HK-2 (cell line): Measurements from ENCODE around the gene F13A1.

Experiments
- DNase-seq: peaks from one replicate; pipeline ENCODE4 v3.0.0-alpha.2; 2018; ENCODE audit not compliant: unreplicated experiment

The F13A1 gene

DNA sequence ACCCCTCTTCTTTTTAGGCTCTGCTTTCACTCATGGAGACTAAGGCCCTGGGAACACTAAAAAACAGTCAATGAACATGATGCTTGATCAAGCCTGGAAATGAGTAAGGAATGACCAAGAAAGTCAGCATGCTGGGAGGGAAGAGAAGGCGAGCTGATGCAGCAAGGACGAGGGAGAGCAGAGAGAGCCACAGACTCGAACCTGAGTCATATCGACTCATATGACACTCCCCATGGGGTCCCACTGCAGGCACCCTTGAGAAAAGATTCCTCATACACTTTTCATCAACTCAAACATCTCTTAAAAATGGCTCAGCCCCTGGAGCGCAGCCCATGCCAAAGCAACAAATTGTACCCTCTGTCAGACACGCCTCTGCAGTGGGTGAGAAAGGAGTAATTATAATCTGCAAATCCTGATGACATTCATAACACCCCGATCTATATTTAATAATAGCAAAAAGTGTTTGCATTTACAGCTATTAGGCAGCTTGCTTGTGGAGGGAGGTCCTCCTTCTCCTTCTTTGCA, 127.2 kb downstream of the F13A1 start:
- no peak for DNase-seq

DNA sequence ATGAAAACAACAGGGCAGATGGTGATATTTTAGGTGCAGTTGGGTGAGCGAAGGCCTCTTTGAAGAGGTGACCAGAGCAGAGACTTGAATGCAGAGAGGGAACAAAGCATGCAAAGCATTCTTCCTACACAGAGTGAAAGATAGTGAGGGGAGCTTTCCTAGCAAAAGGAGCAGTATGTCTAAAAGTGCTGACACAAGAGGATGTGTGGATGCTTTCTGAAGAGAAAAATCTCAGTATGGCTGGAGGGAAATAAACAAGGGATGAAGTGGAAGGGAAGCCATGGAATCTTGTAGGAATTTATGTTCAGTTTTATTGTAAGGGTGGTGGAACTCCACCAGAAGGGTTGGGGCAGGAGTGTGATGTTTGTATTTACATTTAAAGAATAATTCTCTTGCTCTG, 128.6 kb downstream of the F13A1 start:
- DNase-seq = no peak

GRCh38 chr6:6191476-6191875, 129.0 kb downstream of the F13A1 start:
- DNase-seq = no peak

GRCh38 chr6:6180684-6181083, 139.8 kb downstream of the F13A1 start:
- no peak for DNase-seq

GRCh38 chr6:6179858-6180623, 140.4 kb downstream of the F13A1 start:
- DNase-seq = no peak

- no peak for DNase-seq
Measured at GRCh38 chr6:6178795-6179194, 141.7 kb downstream of the F13A1 start.

DNA sequence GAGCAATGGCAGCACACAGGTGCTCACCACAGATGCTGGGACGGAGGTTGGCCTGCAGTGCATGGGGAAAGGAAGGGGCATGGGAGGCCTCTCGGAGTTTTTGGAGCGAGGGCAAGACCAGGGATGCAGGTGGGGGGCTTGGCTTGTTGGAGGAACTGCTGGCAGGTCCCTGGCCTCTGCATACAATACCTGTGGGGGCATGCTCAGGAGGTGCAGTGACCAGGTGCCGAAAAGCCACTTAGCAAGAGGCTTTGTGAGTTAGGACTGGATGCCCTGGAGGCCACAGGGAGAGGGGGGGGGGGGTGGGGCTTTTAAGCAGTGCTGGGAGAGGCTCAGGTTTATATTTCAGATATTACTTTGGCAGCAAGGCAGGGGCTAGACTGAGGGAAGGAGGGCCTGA, 142.7 kb downstream of the F13A1 start:
- no peak for DNase-seq

DNA sequence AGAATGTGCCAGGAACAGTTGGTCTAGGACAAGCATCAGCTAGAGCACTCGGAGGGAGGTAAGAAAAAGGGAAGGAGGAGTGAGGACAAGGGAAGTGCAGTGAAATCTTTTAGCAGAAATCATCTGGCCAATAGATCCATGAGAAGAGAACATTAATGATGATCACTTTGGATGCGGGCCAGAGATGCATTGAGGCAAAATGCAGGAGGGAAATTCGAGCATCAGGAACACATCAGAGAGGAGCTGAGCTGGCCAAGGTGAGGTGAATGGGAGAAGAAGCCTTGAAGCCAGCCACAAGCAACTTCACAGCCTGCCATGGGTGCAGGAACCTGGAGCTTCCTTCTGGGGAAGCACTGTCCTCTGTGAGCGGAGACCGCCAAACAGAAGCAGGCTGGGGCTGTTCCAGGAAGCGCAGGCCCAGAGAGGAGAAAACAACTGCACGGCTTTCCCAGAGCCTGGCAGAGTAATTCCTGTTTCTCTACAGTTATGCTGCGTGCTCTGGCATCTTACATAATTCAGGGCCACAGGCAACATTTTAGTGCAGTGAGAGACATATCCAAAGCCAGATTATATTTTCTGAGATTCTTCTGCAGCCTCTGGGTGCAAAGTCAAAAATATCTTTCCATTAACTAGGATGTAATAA, 143.8 kb downstream of the F13A1 start:
- no peak for DNase-seq

GRCh38 chr6:6176127-6176526, 144.3 kb downstream of the F13A1 start:
- DNase-seq = no peak

DNA sequence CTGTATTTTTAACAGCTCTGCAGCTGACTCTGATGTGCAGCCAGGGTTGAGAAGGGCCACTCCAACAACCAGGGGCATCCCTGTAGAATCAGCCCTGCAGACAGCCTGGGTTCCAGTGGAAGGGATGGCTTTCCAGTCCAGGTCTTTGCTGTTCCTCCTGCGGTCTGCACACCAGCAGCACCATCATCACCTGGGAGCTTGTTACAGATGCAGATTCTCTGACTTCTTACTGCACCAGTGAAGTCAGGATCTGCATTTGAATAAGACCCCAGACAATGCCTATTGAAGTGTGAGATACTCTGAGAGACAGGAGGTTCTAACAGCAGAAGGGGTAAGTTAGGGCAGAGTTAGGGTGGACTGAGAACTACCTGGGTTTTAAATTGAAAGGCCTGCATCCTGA, 151.3 kb downstream of the F13A1 start:
- DNase-seq = no peak

DNA sequence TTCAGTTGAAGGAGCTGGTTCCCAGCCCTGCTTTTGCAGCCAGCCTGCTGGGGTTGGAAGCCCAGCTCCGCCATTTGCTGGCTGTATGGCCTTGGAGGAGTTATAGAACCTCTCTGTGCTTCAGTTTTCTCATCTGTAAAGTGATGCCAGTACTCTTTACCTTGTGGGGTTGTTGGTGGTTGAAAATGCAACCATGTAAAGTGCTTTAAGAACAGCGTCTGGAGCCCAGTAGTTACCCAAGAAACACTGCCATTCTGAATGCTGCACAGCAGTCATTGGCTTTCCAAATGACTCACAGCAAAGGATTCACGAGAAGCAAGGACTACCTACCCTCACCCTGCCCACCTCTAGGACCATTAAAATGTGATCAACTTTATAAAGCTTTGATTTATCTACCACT, 154.4 kb downstream of the F13A1 start:
- no peak for DNase-seq

GRCh38 chr6:6164367-6164766, 156.1 kb downstream of the F13A1 start:
- no peak for DNase-seq

GRCh38 chr6:6154335-6154734, 166.1 kb downstream of the F13A1 start:
- DNase-seq = no peak

DNA sequence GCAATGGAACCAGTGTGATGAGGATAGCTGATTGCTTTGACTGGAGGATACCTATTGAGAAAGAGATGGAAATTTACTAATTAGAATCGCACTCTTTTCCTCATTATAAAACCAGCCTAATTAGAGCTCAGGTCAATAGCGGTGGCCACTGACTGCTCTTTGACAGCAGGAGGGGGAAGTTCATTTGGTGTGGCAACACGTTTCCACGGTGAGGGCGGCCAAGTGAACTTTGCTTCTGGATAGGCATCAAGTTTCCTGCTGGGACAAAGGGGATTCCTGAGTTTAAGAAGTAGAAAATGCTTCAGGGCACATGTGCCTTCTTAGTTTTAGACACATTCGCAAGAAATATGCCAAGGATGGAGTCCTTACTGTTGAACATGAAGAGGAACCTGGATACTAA, 168.4 kb downstream of the F13A1 start:
- no peak for DNase-seq

- no peak for DNase-seq
Measured at GRCh38 chr6:6148192-6148815, 172.2 kb downstream of the F13A1 start.

- DNase-seq = no peak
Measured at GRCh38 chr6:6131492-6132109, 188.9 kb downstream of the F13A1 start.

GRCh38 chr6:6125495-6125894, 195.0 kb downstream of the F13A1 start:
- DNase-seq = no peak

GRCh38 chr6:6123803-6124202, 196.7 kb downstream of the F13A1 start:
- DNase-seq = no peak

DNA sequence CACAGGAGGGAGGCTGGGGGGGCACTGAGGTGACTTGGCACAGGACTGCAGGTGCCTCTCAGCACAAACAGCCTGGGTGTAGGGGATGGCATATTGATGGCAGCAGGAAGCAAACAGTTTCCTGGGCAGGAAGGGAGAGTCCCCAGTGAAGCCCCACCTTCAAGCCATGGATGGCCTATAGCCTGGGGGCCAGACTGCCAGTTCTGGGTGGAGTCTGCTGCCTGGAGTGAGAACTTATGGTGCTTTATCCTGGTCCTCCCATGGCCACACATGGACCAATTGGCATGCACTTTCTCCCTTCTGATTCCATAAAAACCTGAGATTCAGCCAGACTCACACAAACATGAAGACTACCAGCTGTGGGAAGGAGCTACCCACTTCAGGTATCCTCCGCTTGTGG, 198.5 kb downstream of the F13A1 start:
- no peak for DNase-seq

- DNase-seq = no peak
Measured at GRCh38 chr6:6105472-6106036, 214.9 kb downstream of the F13A1 start.
